B cell (primary cell): ENCODE data around the gene TEX26.

ENCODE experiments used
- EZH2 ChIP-seq: IDR thresholded peaks from 2 replicates; pipeline ENCODE4 v1.6.1; 2012; ENCODE audit warnings: borderline replicate concordance, low read depth, mild to moderate bottlenecking, moderate library complexity, low read length; ENCODE audit not compliant: insufficient read depth, poor library complexity, severe bottlenecking
- TF ChIP-seq, protein P1 (sequence below): fragments of 200-600 bp; IDR thresholded peaks from one replicate; pipeline ENCODE4 v1.8.0; 2022; ENCODE audit warnings: antibody characterized with exemption, mild to moderate bottlenecking

DNA sequence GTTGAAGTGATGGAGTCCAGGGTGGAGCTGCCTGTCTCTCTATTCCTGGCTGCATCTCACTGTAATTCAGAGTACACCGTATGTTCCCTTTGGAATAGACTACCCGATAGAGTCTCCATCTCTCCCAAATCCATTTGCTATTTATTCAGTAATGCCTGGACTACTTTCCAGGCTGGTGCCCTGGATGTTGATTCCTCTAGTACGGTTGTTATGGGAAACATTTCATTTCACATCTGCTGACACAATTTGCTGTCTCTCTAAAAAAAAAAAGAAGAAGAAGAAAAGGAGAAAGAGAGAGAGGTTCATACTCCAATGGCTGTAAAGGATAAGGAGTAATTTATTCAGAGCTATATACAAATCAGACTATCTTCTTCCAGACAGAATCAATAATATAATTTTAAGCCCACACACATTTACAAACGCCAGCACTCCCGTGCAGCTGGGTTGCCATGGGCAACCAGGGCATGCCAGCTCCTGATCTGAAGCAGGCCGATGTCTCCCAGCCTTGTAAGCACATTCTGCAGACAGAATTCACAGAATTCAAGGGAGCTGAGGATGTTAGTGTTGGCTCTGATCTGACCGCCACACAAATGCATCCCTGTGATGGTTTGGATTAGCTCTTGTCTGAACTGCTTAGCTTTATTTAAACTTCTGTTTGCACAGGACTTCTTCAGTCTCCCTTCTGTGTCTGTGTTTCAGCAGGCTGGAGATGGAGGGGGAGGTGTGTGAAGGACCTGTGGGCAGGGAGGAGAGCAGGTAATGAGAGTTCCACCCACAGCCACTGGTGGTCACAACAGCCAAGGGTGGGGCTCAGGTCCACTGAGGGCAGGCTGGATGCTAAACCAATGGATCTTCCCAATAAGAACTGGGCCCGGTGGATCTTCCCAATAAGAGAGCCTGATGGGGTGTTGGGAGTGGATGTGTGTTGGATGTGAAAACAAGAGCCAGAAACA, 66.0 kb downstream of the TEX26 start:
- TF ChIP-seq, protein P1, sequence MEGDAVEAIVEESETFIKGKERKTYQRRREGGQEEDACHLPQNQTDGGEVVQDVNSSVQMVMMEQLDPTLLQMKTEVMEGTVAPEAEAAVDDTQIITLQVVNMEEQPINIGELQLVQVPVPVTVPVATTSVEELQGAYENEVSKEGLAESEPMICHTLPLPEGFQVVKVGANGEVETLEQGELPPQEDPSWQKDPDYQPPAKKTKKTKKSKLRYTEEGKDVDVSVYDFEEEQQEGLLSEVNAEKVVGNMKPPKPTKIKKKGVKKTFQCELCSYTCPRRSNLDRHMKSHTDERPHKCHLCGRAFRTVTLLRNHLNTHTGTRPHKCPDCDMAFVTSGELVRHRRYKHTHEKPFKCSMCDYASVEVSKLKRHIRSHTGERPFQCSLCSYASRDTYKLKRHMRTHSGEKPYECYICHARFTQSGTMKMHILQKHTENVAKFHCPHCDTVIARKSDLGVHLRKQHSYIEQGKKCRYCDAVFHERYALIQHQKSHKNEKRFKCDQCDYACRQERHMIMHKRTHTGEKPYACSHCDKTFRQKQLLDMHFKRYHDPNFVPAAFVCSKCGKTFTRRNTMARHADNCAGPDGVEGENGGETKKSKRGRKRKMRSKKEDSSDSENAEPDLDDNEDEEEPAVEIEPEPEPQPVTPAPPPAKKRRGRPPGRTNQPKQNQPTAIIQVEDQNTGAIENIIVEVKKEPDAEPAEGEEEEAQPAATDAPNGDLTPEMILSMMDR, result no peak
- TF ChIP-seq EZH2, result no peak
